HEK293 (cell line): ENCODE results near the gene ERMP1.

Source experiments
- CTCF ChIA-PET: fragments of 350-600 bp; formaldehyde crosslinking; extraction: SDS; loops from one replicate; lab custom pipeline; 2021; ENCODE audit warnings: antibody characterized with exemption; lab: Yijun Ruan, JAX
- POLR2A ChIA-PET: fragments of 300-600 bp; formaldehyde crosslinking; extraction: SDS; loops from one replicate; lab custom pipeline; 2020; ENCODE audit warnings: antibody characterized with exemption, inconsistent platforms; lab: Yijun Ruan, JAX
- H3K27ac ChIP-seq: fragments of 200-500 bp; sonication (Bioruptor generic); 2 replicates; pipeline ENCODE4 v1.5.1; 2014; ENCODE audit warnings: low read depth, low read length, control low read depth, inconsistent platforms; ENCODE audit errors: extremely low read depth
- H3K36me3 ChIP-seq, 2 experiments: fragments of 200-500 bp in 1 of 2; sonication (Bioruptor generic) in 1 of 2; 1 replicate in 1 of 2; 2 replicates in 1 of 2; pipeline ENCODE4 v1.5.1; 2014 to 2017; ENCODE audit warnings: inconsistent platforms in 2 of 2, low read length in 2 of 2; ENCODE audit not compliant: control insufficient read depth in 2 of 2, insufficient read depth in 1 of 2
- H3K4me1 ChIP-seq: fragments of 200-500 bp; sonication (Bioruptor generic); 2 replicates; pipeline ENCODE4 v1.5.1; 2014; ENCODE audit warnings: mild to moderate bottlenecking, low read length, inconsistent platforms; ENCODE audit not compliant: control insufficient read depth, insufficient read depth
- H3K4me3 ChIP-seq: 2 replicates; pipeline ENCODE4 v1.5.1; 2011; ENCODE audit warnings: low read depth, mild to moderate bottlenecking, control low read depth, low read length, moderate library complexity
- H3K9me3 ChIP-seq: fragments of 200-500 bp; sonication (Bioruptor generic); 2 replicates; pipeline ENCODE4 v1.5.1; 2014; ENCODE audit warnings: low read depth, low read length, inconsistent platforms; ENCODE audit not compliant: control insufficient read depth, insufficient read depth
- CTCF ChIP-seq: fragments of 450-650 bp; formaldehyde crosslinking; IDR thresholded peaks from 2 replicates; pipeline ENCODE4 v1.5.1; 2016; ENCODE audit warnings: missing biosample characterization, missing genetic modification characterization
- ELK4 ChIP-seq: IDR thresholded peaks from 2 replicates; pipeline ENCODE4 v1.6.1; 2011; ENCODE audit warnings: mild to moderate bottlenecking, low read depth, low read length, borderline replicate concordance
- KLF17 ChIP-seq: fragments of 450-650 bp; formaldehyde crosslinking; IDR thresholded peaks from 2 replicates; pipeline ENCODE4 v1.5.1; 2016; ENCODE audit warnings: missing biosample characterization, missing genetic modification characterization
- OVOL3 ChIP-seq: fragments of 450-650 bp; formaldehyde crosslinking; IDR thresholded peaks from 2 replicates; pipeline ENCODE4 v1.5.1; 2016; ENCODE audit warnings: missing biosample characterization, missing genetic modification characterization
- PRDM10 ChIP-seq: fragments of 450-650 bp; formaldehyde crosslinking; IDR thresholded peaks from 2 replicates; pipeline ENCODE4 v1.5.1; 2016; ENCODE audit warnings: missing biosample characterization, missing genetic modification characterization
- SP7 ChIP-seq: fragments of 450-650 bp; formaldehyde crosslinking; IDR thresholded peaks from 2 replicates; pipeline ENCODE4 v1.5.1; 2016; ENCODE audit warnings: missing biosample characterization, missing genetic modification characterization
- TCF7L2 ChIP-seq: IDR thresholded peaks from 2 replicates; pipeline ENCODE4 v1.6.1; 2011; ENCODE audit warnings: low read depth, mild to moderate bottlenecking, inconsistent platforms, low read length, moderate library complexity, borderline replicate concordance
- YY1 ChIP-seq: fragments of 450-650 bp; formaldehyde crosslinking; IDR thresholded peaks from 2 replicates; pipeline ENCODE4 v1.5.1; 2018; ENCODE audit warnings: missing biosample characterization, missing genetic modification characterization
- ZBTB6 ChIP-seq: fragments of 450-650 bp; formaldehyde crosslinking; IDR thresholded peaks from 2 replicates; pipeline ENCODE4 v1.5.1; 2017; ENCODE audit warnings: missing biosample characterization, missing genetic modification characterization
- ZNF112 ChIP-seq: fragments of 450-650 bp; formaldehyde crosslinking; IDR thresholded peaks from 2 replicates; pipeline ENCODE4 v1.5.0; 2017; ENCODE audit warnings: missing biosample characterization, missing genetic modification characterization
- ZNF19 ChIP-seq: fragments of 450-650 bp; formaldehyde crosslinking; IDR thresholded peaks from 2 replicates; pipeline ENCODE4; 2016; ENCODE audit warnings: missing biosample characterization, missing genetic modification characterization, low read depth
- ZNF2 ChIP-seq: fragments of 450-650 bp; formaldehyde crosslinking; IDR thresholded peaks from 2 replicates; pipeline ENCODE4 v1.5.1; 2016; ENCODE audit warnings: missing biosample characterization, missing genetic modification characterization
- ZNF202 ChIP-seq: fragments of 450-650 bp; formaldehyde crosslinking; IDR thresholded peaks from 2 replicates; pipeline ENCODE4 v1.5.1; 2016; ENCODE audit warnings: missing biosample characterization, missing genetic modification characterization, borderline replicate concordance
- ZNF266 ChIP-seq: fragments of 450-650 bp; formaldehyde crosslinking; IDR thresholded peaks from 2 replicates; pipeline ENCODE4 v1.5.1; 2016; ENCODE audit warnings: missing biosample characterization, missing genetic modification characterization, low read depth
- ZNF366 ChIP-seq: fragments of 450-650 bp; formaldehyde crosslinking; conservative IDR thresholded peaks from 2 replicates; pipeline ENCODE4 v1.5.1; 2016; ENCODE audit warnings: missing biosample characterization, missing genetic modification characterization
- ZNF391 ChIP-seq: fragments of 450-650 bp; formaldehyde crosslinking; IDR thresholded peaks from 2 replicates; pipeline ENCODE4 v1.5.1; 2016; ENCODE audit warnings: low read depth, missing biosample characterization, missing genetic modification characterization, borderline replicate concordance
- ZNF416 ChIP-seq: fragments of 450-650 bp; formaldehyde crosslinking; IDR thresholded peaks from 2 replicates; pipeline ENCODE4 v1.5.1; 2016; ENCODE audit warnings: missing biosample characterization, missing genetic modification characterization
- ZNF433 ChIP-seq: fragments of 450-650 bp; formaldehyde crosslinking; IDR thresholded peaks from 2 replicates; pipeline ENCODE4 v1.5.1; 2016; ENCODE audit warnings: missing biosample characterization, missing genetic modification characterization, low read depth
- ZNF48 ChIP-seq: fragments of 450-650 bp; formaldehyde crosslinking; IDR thresholded peaks from 2 replicates; pipeline ENCODE4 v1.5.1; 2016; ENCODE audit warnings: missing biosample characterization, missing genetic modification characterization
- ZNF555 ChIP-seq: fragments of 450-650 bp; formaldehyde crosslinking; conservative IDR thresholded peaks from 2 replicates; pipeline ENCODE4 v1.5.1; 2017; ENCODE audit warnings: missing biosample characterization, mild to moderate bottlenecking, missing genetic modification characterization, inconsistent platforms
- ZNF561 ChIP-seq: fragments of 450-650 bp; IDR thresholded peaks from 2 replicates; pipeline ENCODE4 v1.5.1; 2018; ENCODE audit warnings: missing biosample characterization, missing genetic modification characterization, borderline replicate concordance
- ZNF571 ChIP-seq: fragments of 450-650 bp; formaldehyde crosslinking; IDR thresholded peaks from 2 replicates; pipeline ENCODE4 v1.5.0; 2017; ENCODE audit warnings: missing biosample characterization, missing genetic modification characterization
- ZNF580 ChIP-seq: fragments of 450-650 bp; formaldehyde crosslinking; IDR thresholded peaks from 2 replicates; pipeline ENCODE4 v1.5.1; 2016; ENCODE audit warnings: missing biosample characterization, missing genetic modification characterization
- ZNF664 ChIP-seq: fragments of 450-650 bp; formaldehyde crosslinking; IDR thresholded peaks from 2 replicates; pipeline ENCODE4 v1.5.1; 2016; ENCODE audit warnings: missing biosample characterization, missing genetic modification characterization
- ZNF692 ChIP-seq: fragments of 450-650 bp; formaldehyde crosslinking; IDR thresholded peaks from 2 replicates; pipeline ENCODE4 v1.5.1; 2016; ENCODE audit warnings: missing biosample characterization, missing genetic modification characterization

Gene ERMP1

GRCh38 chr9:5868235-5868634, 35.3 kb upstream of the ERMP1 start (continued):
- TF ChIP-seq ZBTB6 (tag by site-specific recombination) (no peak), ZNF2 (tag by site-specific recombination) (no peak)

GRCh38 chr9:5866685-5867084, 33.8 kb upstream of the ERMP1 start:
- POLR2A ChIA-PET: no interaction called here
- TF ChIP-seq ZNF580 (tag by site-specific recombination) (no peak), ZNF112 (no peak), YY1 (tag by site-specific recombination) (no peak), ZNF692 (no peak), ZNF555 (tag by site-specific recombination) (no peak), ZNF416 (tag by site-specific recombination) (no peak), OVOL3 (tag by site-specific recombination) (no peak), ZNF202 (no peak), ZNF266 (tag by site-specific recombination) (no peak), ZNF571 (tag by site-specific recombination) (no peak), KLF17 (tag by site-specific recombination) (no peak), ZNF561 (tag by site-specific recombination) (no peak), ZNF391 (tag by site-specific recombination) (no peak), CTCF (tag by site-specific recombination) (no peak), ZNF433 (tag by site-specific recombination) (no peak), ZNF664 (tag by site-specific recombination) (no peak)
- H3K9me3 ChIP-seq: no peaks in the 10 kb centered on the region
- H3K4me3 ChIP-seq: no peak overlapping the region
- no peaks in the 10 kb centered on the region for H3K36me3 ChIP-seq
- H3K4me1 ChIP-seq: no peaks in the 10 kb centered on the region
- CTCF ChIA-PET: interaction anchor here (0.5 to 1.4 kb wide), 2 partner anchors 16 to 439 kb away, joined by 3 read pairs; no protein-coding TSS in a partner anchor
- no peak overlapping the region for H3K27ac ChIP-seq

GRCh38 chr9:5866272-5866671, 33.4 kb upstream of the ERMP1 start:
- Histone ChIP-seq H3K36me3 (no peaks in the 10 kb centered on the region), H3K27ac (no peak overlapping the region), H3K4me3 (no peak overlapping the region), H3K4me1 (no peaks in the 10 kb centered on the region), H3K9me3 (no peaks in the 10 kb centered on the region)
- ChIA-PET POLR2A (interaction anchor here (0.7 kb wide), 1 partner anchor 70 kb away, joined by 6 read pairs; no protein-coding TSS in a partner anchor), CTCF (interaction anchor here (0.5 to 1.4 kb wide), 2 partner anchors 15 to 440 kb away, joined by 3 read pairs; no protein-coding TSS in a partner anchor)
- TF ChIP-seq TCF7L2 (no peak), SP7 (tag by site-specific recombination) (no peak), ZNF366 (no peak), PRDM10 (no peak), ELK4 (no peak), ZNF48 (tag by site-specific recombination) (no peak), ZNF19 (tag by site-specific recombination) (no peak)
